Islet precursor cell (in vitro differentiated cells): ENCODE results near the gene SPRR3.
"Not testable (repeated sequence)": the region's sequence is repeated elsewhere in the genome, so short reads cannot be mapped to it uniquely, and the experiment has no call there.

Source experiments
- DNase-seq: peaks from one replicate; pipeline ENCODE4 v3.0.0-alpha.2; 2018

Gene SPRR3

DNA sequence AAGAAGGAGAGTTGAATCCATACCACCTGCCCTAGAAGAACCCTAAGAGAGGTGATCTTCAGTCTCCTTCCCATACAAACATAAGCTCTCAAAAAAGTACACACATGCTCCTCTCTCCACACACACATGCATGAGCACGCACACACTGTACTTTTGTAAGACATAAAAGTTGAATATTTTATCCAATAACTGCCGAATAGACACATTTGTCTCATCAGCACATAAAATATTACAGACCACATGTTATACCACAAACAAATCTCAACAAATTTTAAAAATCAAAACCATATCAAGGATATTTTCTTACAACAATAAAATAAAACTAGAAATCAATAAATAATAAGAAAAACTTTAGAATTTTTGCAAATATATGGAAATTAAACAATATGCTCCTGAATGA, 15.0 kb upstream of the SPRR3 start:
- DNase-seq, result no peak

DNA sequence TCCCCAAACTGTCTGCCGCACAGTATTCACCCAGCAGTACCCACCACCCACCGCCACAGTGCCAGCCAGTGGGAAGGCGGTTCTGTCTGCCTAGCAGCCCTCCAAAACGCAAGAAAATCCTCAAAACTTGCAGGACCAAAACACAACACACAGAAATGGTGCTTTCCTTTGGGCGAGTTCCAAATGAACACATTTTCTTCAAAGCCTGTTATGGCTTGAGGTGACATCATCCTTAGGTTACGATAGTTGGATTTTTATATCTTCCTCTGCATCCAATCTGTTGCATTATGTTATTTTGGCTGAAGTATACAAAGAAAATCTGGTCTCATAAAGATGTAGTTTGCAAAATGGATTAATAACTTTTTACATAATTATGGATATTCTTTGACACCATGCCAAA, 8.4 kb upstream of the SPRR3 start:
- no peak for DNase-seq

DNA sequence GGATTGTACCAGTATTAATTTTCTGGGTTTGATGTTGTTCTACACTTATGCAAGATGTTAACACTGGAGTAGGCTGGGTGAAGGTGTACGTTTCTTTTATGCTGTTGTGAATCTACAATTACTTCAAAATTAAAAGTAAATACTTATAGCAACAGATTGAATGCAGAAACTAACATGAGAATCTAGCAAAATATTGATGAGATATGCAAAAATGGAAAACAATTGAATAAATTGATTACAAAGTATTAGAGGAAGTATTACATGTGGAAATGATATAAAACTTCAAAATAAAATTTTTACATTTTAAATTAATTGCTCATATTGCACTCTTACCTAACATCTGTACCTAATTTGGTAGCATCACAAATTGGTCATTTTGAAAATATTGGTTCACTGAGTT, 5.7 kb upstream of the SPRR3 start:
- DNase-seq, result no peak

DNA sequence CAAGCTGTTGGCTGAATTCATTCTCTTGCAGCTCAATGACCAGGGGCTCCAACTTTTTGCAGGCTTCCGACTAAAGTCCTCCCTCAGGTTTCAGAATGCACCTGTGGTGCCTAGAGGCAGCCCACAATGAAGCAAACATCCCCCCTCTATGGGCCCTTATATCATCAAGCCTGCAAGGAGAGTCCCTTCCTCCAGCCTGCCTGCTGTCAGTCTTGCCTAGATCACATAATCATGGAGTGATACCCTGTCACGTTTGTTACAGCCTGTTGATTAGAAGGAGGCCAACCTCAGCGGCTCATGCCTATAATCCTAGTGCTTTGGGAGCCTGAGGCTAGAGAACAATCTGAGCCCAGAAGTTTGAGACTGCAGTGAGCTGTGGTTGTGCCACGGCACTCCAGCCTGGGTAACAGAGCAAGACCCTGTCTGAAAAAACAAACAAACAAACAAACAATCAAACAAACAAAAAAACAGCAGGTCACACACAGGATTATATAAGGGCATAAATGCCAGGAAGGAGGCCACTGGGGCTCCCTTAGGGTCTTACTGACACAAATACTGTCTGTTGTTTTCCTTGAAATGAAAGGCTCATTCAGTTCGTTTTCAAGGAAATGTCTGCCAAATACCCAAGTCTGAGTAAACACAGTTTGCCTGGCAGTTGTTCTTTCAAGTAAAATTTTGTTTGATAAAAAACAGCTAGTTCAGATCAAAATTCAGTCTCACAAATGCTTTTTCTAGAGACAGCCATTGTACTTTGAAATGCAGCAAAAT, 4.7 kb upstream of the SPRR3 start:
- no peak for DNase-seq

DNA sequence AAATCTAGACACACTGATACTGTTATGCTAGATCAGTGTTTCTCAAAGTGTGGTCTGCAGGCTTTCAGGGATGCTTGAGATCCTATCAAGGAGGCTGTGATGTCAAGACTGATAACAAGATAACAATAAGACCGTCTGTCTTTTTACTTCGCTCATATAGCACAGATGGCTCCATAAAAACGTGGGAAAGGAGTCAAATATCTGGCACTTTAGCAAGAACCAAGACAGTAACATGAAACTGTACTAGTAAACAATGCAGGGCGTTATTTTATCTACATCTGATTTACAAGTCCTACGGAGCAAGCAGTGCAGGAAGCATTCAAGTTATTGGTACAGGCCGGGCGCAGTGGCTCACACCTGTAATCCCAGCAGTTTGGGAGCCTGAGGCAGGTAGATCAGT, 3.6 kb upstream of the SPRR3 start:
- no peak for DNase-seq

DNA sequence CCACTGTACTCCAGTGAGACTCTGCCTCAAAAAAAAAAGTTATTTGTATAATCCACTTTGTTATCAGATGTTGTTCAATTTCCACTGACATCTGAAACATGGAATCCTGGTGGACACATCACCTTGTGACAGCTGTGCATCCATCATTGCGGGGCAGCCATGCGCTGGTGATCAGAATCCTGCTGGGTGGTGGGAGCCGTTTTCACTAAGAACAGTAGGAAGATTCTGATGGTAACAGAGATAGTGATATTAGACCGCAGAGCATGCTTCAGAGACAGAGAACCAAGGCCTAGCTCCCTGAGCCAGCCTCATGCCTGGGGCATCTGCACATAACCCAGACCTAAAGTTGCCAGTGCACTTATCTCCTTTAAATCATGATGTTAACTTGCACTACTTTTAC, 3.1 kb upstream of the SPRR3 start:
- DNase-seq, result no peak

DNA sequence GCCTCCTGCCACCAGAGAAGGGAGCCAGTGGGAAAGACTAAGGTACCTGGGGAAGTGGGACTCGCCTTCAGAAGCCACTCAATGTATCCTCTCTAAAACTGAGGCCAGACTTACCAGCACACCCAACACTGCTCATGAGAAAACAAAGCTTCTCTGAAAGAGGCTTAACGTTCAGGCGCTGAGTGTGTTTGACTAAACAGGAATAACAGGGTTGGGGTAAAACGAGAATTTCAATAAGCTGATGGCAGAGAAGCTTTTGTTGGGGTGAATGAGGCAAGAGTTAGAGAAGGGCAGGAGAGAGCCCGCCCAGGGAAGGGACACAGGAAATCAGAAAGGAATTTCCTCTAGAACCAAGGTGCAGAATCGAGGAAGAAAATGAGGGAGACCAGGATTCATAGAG, 1.7 kb upstream of the SPRR3 start:
- no peak for DNase-seq

DNA sequence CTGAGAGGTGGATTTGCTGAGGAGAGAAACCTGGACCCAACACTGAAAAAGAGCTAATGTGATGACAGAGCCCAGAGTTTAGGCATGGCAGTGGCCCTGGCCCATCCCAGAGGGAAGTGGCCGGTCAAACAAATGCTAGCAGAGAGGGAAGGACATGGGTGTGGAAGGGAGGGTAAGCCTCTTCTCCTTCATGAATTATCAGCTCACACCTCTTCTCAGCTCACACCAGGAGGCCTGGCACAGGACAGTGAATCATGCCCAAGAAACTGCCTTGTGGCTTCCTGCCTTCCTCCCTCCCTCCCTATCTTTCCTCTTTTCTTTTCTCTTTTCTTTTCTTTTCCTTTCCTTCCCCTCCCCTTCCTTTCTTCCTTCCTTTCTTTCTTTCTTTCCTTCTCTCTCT, 1.3 kb upstream of the SPRR3 start:
- no peak for DNase-seq

DNA sequence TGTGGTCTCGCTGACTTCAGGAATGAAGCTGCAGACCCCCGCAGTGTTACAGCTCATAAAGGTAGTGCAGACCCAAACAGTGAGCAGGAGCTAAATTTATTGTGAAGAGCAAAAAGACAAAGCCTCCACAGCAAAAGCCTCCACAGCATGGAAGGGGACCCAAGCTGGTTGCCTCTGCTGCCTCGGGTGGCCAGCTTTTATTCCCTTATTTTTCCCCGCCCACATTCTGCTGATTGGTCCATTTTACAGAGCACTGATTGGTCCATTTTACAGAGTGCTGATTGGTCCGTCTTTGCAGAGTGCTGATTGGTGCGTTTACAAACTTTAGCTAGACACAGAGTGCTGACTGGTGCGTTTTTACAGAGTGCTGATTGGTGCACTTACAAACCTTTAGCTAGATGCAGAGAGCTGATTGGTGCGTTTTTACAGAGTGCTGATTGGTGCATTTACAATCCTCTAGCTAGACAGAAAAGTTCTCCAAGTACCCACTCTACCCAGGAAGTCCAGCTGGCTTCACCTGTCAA, 9.7 kb downstream of the SPRR3 start:
- DNase-seq, result not testable (repeated sequence)

DNA sequence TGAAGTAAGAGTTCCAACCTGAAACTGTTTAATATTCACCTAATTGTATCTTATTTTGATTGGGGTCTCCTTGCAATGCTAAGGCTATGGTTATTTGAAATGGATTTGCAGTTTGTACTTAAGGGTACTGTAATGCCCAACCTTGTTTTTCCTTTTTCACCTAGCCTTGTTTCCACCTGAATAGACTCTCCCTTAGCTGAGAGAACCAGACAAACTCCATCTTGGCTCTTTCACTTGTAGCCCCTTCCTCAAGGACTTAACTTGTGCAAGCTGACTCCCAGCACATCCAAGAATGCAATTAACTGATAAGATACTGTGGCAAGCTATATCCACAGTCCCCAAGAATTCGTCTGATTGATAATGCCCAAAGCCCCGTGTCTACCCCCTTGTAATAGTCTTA, 20.3 kb downstream of the SPRR3 start:
- DNase-seq, result not testable (repeated sequence)

DNA sequence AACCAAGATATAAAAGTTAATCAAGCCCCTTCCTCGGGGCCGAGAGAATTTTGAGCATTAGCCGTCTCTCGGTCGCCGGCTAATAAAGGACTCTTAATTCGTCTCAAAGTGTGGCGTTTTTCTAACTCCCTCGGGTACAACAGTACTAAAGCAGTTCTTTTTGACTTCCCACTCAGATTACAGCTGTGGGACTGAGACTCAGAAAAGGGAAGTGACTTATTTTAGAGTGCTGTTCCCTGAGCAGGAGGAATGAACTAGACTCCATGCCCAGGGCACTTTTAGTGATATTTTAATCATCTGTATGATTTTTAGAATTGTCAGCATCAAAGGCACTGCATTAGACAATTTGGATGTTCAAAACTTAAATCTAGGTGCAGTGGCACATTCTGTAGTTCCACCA, 20.8 kb downstream of the SPRR3 start:
- DNase-seq, result not testable (repeated sequence)

DNA sequence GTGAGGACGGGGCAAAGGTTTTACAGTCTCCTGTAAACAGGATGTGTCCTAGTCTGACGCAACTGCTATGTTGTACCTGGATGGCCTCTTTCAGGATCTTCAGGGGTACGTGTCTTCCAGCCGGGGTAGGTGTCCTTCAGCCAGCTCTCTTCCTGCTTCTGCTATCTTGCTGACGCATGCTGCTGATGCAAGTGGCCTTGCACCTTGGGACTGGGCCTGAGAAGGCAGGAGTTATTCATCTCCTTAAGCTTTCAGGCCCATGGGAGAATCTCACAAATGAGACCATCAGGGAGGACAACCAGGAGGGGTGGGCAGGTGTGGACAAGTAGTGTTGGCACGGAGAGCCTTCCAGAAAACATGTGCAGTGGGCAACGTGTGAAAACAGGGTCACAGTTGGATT, 21.6 kb downstream of the SPRR3 start:
- DNase-seq, result no peak

DNA sequence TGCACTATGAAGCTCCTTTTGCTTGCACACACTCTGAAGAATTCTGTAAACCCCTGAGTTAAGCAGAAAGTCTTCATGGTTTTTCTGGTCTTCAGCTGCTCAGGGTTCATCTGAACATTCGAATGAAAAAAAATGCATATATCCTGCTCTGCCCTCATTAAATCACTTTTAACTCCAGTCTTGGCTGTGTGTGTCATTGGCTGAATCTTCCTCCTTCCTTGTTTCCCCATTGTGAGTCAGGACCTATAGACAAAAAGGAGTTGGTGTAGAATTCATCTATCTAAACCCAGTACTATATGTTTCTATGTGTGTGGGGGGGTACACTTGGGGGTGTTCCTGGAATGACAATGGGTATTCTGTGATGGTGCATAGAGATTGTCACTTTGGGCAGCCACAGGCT, 22.9 kb downstream of the SPRR3 start:
- DNase-seq, result no peak

DNA sequence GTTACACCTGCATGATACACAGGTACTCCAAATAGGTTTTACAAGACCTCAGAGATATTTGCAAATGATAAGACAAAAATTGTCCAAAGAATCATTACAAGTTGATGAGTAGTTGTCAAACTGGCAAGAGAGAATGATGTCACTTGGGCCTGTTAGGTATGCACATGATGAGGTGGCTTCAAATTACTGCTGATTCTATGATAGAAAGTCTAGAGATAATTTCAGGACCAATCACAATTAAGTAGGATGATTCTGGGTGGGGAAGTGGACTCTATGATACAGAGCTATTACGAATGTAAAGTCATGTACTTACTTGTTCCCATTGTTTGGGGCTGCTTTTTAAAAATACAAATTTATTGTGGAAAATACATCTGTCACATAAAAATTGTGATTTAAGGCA, 24.2 kb downstream of the SPRR3 start:
- no peak for DNase-seq

DNA sequence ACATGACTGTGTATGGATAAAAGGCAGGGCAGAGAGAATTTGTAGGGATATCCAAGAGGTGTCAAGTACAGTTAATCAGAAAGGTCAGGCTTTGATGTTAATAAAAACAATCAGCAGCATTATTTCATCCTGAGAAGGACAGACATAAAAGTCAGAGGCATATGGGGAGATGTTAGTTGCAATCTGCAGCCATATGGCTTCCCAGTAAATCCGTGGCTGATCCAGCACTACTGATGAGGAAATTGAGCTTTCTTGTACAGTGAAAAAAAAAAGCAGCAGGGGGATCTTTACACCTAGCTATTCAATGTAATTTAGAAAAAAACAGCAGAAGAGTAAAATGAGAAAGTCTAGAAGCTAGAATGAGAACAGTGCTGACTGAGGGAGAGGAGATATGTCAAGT, 27.2 kb downstream of the SPRR3 start:
- no peak for DNase-seq

DNA sequence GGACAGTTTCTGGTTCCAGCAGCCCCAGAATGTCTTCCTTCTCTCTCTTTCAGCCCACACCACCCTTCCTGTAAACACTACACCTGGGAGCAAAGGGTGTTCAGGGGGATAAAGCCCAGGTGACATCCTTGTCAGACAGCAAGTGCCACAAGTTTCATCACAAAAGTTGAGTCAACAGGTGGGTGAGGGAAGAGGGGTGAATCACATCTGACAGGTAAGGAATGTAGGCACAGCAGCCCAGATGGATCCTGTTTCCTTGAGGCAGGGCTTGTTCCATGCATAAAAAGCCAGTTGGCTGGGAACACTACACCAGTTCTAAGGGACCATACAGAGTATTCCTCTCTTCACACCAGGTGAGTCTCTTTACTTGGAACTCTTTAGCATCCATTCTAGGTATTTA, 29.3 kb downstream of the SPRR3 start, which contains the start of gene SPRR1B:
Gene SPRR1B, plus strand, starts transcription at position 309 of the 400 bp plus-strand sequence. CDS start 1,143 bp downstream, outside the sequence.
- DNase-seq, result no peak

DNA sequence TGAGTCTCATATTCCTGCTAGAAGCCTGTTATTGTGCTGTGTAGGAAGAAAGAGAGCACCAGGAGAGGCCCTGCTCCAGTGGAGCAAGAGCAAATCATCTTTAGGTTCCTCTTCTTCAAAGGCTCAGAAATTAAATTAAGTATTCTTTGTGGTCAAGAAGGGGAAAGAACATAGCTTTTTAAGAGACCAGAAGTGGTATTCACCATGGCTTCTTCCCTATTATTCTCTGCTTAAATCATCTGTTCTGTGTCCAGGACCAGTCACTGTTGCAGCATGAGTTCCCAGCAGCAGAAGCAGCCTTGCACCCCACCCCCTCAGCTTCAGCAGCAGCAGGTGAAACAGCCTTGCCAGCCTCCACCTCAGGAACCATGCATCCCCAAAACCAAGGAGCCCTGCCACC, 30.5 kb downstream of the SPRR3 start:
- DNase-seq, result no peak

DNA sequence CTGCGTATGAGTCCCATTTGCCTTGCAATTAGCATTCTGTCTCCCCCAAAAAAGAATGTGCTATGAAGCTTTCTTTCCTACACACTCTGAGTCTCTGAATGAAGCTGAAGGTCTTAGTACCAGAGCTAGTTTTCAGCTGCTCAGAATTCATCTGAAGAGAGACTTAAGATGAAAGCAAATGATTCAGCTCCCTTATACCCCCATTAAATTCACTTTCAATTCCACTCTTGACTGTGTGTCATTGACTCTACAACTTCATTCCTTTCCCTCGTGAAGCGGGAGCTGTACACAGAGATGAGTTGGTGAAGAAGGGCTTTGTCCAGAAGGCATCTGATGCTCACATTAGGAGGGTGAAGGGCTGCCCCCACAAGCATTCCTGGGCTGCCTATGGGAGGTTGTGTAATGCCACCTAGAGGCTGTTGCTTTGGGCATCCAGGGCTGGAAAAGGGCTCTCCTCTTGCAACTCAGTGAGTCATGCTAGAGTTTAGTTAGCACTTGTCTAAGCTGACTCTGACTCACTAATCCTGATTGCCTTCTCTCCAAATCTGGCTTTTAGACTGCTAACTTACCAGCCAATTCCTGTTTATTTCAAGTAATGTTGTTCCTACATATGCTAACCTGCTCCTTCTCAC, 31.2 kb downstream of the SPRR3 start:
- DNase-seq, result peak; percentile 71

DNA sequence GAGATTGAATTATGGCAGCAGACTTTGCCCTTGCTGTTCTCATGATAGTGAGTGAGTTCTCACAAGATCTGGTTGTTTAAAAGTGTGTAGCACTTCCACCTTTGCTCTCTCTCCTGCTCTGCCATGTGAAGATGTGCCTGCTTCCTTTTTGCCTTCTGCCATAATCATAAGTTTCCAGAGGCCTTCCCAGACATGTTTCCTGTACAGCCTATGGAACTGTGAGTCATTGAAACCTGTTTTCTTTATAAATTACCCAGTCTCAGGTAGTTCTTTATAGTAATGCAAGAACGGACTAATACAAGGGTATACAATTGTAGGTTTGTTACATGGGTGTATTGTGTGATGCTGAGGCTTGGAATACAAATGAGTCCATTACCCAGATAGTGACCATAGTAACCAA, 33.7 kb downstream of the SPRR3 start:
- DNase-seq, result no peak

DNA sequence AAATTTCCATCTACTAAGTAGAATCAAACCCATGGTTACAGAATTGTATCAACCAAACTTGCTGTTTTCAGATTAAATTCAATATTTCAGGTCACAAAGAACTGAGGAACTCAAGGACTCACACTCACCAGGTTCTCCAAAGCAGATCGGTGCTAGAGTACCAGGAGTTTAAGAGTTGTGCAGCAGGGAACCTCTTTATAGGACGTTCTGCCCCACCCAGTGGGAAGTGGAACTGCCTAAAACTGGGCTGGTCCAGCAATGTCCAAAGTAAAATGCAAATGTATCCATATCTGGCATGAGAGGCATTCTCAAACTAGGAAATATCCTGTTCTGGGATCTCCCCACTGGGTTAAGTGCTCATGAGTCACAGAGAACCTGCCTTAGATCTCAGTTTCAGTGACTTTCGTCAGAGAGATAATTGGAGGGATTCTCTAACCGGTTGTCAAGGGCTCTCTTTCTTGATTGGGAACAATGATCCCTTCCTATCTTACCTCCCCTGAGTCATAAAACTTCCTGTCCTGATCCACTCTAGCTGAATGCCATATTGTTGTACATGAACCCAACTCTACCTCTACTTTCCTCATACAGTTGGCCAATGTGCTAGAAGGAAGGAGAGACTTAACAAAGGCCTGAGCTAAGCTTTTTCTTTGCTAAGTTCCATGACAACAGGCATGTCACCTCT, 39.5 kb downstream of the SPRR3 start, which contains the start of gene SPRR2D:
Gene SPRR2D, minus strand, starts transcription at position 171 of the 682 bp plus-strand sequence. CDS start 774 bp downstream, outside the sequence.
- no peak for DNase-seq

DNA sequence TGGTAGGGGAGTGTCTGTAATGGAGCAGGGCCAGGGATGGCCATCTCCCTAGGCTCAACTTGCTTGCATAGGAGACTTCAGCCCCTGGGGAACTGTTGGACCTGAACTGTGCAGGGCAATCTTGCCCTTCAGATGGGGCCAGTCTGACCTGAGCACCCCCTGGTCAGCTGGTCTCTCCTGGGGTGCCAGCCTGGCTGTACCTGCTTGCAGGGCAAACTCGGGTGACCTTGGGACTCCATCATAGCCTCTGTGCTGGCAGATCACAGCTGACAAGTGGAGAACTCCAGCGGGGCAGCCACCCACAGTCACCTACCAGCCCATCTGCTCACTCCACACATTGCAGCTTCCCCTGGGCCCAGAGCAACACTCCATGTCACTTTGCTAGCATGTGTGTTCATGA, 47.7 kb downstream of the SPRR3 start:
- no peak for DNase-seq
